ENCODE data around the gene VPS26B.
"Not testable (repeated sequence)": the region's sequence is repeated elsewhere in the genome, so short reads cannot be mapped to it uniquely, and the experiment has no call there.

VPS26B gene

DNA sequence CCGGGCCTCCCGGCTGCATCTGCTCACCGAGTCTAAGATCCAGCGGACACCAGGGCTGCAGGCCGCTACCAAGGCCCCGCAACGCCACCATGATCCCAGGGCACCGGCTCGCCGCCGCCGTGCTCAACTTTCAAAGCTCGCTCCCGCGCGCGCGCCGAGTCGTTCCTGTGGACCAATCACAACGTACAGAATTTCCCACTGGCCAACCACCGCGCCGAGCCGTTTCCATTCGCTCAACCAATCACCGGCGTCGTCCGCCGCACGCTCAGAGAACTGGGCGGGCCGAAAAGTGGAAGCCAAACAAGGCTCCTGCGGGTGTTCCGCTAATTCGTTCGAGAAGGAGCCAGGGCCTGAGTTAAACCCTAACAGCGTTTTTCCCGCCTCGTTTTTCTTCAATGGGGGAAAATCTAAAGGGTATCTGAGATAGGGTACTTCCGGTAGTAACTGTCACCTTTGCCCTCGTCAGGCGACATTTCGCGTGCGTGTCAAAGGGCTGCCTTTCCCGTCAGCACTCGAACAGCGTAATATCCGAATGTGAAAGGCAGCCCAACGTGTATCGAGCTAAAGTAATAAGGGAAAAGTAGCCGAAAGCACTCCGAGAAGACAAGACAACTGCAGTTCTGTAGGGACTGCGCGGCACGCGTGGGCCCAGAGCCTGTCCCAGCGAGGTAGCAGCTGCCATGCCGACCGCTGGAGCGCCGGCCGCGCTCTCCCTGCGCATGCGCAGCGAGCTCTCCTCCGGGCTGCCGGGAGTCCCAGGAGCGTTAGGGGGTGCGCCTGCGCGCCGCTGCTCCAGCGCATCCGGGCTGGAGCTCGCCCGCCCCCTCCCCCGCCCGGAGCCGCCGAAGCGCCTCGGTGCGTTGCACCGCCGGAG is at the start of gene VPS26B, which contains the start of gene NCAPD3:
Gene VPS26B, plus strand, starts transcription at position 836 of the 874 bp plus-strand sequence. CDS start 452 bp downstream, outside the sequence.
Gene NCAPD3, minus strand, starts transcription at position 132 of the 874 bp plus-strand sequence. Its CDS starts 41 bp downstream, at position 91.
- peak; percentile 88 for DNase-seq (ENCODE audit: extremely low read depth, low read depth)
- TF ChIP-seq CTCF (IDR thresholded peaks at IDR 0.05; ENCODE audit: low read depth, low read length), result no peak

DNA sequence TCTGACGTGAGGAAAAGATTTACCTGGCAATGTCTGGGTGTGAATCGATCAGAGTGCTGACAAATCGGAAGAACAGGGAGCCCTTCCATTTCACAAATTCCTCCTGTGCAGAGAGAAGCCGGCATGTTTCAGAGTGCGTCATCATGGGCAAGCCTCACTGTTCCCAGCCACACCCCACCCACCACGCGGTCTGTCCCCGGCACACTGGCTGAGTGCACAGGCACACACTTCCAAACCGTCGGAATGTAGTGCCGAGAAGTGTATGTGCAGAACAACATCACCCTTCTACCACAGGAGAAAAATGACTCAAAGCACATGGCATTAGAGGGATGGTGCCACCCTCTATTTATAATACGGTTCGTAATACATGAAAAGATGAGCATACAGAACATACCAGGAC is 48.2 kb upstream of the VPS26B start:
- no peak for DNase-seq (ENCODE audit: extremely low read depth, low read depth)
- no peak for TF ChIP-seq CTCF (IDR thresholded peaks at IDR 0.05; ENCODE audit: low read depth, low read length)

DNA sequence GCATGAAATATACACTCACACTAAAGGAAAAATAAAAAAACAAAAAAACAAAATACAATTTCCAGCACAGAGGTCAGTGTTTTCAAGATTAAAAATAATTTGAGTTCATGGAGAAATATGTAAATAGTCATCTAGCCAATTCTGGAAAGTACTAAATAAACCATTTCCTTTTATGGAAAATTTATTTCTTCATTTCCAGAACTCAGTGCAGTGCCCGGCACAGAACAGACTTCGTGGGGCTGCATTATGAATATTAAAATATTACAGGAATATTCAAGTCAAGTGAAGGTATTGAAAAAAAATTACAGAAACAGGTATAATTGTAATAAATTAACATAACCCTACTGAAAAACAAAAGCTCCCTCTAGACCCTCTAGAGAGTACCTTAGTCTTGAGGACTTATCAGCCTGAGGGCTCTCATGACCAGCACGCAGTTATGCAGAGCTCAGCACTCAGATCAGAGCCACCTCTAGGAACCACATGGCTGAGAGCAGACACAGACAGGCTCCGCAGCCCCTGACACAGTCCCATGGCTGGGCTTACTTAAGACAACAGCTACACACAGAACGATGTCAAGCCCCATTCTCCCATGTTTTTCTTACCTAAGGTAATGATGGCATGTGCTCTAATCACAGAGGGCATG is 46.3 kb upstream of the VPS26B start:
- DNase-seq (ENCODE audit: extremely low read depth, low read depth), result no peak
- no peak for TF ChIP-seq CTCF (IDR thresholded peaks at IDR 0.05; ENCODE audit: low read depth, low read length)

- TF ChIP-seq CTCF (IDR thresholded peaks at IDR 0.05; ENCODE audit: low read depth, low read length), result no peak
- no peak for DNase-seq (ENCODE audit: extremely low read depth, low read depth)
Measured at GRCh38 chr11:134181707-134182106, 42.8 kb upstream of the VPS26B start.

DNA sequence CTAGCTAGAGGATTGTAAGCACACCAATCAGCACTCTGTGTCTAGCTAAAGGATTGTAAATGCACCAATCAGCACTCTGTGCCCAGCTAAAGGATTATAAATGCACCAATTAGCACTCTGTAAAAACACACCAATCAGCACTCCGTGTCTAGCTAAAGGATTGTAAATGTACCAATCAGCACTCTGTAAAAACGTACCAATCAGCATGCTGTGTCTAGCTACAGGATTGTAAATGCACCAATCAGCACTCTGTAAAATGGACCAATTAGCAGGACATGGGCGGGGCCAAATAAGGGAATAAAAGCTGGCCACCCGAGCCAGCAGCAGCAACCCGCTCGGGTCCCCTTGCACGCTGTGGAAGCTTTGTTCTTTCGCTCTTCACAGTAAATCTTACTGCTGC is 36.4 kb upstream of the VPS26B start:
- DNase-seq (ENCODE audit: extremely low read depth, low read depth), result not testable (repeated sequence)

GRCh38 chr11:134196756-134197155 is 27.7 kb upstream of the VPS26B start:
- TF ChIP-seq CTCF (IDR thresholded peaks at IDR 0.05; ENCODE audit: low read depth, low read length), result no peak

GRCh38 chr11:134199531-134199930 is 24.9 kb upstream of the VPS26B start:
- TF ChIP-seq CTCF (IDR thresholded peaks at IDR 0.05; ENCODE audit: low read depth, low read length), result no peak
- no peak for DNase-seq (ENCODE audit: extremely low read depth, low read depth)

More at GRCh38 chr11:134196756-134197155, 27.7 kb upstream of the VPS26B start:
- no peak for DNase-seq (ENCODE audit: extremely low read depth, low read depth)

All from AG09319 (cell line).